Ramos (cell line): ENCODE results near the gene FH.

Experiments used
- in situ Hi-C: fragments of 300-500 bp; cut with MboI; formaldehyde crosslinking; loops from one replicate; pipeline ENCODE4 v1.14.3; 2022; ENCODE audit warnings: low sequenced_read_pairs; ENCODE audit not compliant: unreplicated experiment

The FH gene

GRCh38 chr1:241464985-241465384 is 54.6 kb downstream of the FH start:
- in situ Hi-C loops = no loop called here

DNA sequence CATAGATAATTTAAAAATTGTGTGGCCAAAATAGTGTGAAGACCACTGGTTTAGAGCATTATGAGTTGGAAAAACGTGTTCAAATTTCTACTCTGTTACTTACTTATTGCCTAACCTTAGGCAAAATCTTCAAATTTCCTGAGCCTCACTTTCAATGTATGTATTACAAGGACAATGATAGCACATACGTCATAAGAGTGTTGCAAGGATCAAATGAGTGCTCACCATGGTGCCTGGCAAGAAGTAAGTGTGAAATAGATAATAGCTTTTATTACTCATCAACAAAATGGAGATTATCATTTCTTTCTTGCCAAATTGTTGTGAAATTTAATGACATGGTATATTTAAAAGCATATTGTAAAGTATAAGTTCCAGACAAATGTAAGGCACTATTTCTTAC is 57.2 kb downstream of the FH start:
- in situ Hi-C loops = no loop called here

- in situ Hi-C loops = no loop called here
Observed at GRCh38 chr1:241460098-241460873, 59.3 kb downstream of the FH start.

DNA sequence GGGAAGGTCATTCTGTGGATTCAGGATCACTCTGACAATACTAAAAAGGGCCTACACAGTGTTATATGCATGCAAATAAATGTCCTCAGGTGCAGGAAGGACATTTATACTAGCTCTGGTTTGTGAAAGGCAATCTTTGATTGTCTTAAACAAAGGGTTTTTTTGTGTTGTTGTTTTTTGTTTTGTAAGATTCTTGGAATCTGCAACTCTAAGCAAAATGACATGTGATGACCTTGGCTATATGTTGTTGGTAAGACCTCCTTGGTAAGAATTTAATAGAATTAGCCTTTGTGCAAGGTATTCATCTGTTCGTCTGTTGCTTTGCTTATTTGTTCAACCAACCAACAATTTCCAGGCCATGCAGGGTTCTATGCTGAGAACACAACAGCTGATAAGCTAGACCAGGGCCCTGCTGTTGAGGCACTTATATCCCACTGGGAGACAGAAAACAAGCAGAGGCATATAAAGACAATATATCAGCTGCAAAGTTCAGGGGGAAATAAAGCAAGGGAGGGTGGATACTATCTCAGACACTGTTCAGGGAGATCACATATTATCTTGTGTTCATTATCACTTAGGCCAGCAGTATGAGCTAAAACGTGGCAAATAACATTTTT is 60.3 kb downstream of the FH start:
- in situ Hi-C loops = no loop called here

DNA sequence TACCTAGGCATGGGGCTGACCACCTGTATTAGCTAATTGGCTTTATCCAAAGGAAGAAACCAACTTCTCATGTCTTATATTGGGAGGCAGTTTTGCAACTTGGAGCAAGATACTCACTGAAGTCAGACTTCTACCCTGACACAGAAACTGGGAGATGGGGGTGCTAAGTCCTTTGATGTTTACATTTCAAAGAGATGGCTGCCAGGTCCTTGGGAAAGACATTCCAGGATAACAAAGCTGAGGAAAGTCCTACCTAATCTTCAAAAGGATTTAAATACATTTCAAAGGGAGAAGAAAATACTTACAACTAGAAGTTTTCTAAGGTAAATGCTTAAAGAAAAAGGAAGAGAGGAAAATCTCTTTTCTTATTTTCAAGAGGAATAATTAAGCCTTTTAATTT is 62.1 kb downstream of the FH start:
- in situ Hi-C loops = no loop called here

GRCh38 chr1:241456743-241457142 is 62.8 kb downstream of the FH start:
- in situ Hi-C loops = no loop called here

DNA sequence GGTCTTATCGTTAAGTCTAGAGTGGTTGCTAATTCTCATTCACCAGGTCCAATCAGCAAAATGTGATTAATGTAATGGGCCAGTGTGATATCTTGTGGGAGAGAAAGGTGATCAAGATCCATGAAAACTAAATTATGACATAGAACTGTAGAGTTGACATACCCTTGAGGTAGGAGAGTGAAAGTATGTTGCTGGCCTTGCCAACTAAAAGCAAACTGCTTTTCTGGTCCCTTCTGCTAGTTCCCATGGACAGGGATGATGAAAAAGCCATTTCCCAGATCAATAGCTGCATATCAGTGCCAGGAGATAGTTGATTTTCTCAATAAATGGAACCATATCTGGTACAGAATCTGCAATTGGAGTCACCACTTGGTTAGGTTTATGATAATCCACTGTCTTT is 65.8 kb downstream of the FH start:
- in situ Hi-C loops = no loop called here

DNA sequence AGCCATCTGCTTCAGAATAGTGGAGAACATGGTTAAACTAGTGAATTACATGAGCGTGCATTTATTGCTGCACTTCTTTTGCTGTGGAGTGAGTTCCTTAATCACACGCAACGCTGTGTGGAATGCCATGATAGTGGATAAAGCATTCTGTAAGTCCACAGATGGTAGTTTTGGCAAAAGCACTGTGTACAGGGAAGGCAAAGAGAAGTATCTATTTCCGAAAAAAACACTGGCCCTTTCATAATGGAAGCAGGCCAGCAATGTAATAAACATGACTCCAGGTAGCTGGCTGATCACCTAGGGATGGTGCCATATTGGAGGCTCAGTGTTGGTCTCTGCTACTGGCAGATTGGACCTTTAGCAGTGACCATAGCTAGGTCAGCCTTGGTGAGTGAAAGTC is 67.6 kb downstream of the FH start:
- in situ Hi-C loops = no loop called here
